ENCODE results near the gene LSAMP.
"Not testable (repeated sequence)": the region's sequence is repeated elsewhere in the genome, so short reads cannot be mapped to it uniquely, and the experiment has no call there.

Gene LSAMP

DNA sequence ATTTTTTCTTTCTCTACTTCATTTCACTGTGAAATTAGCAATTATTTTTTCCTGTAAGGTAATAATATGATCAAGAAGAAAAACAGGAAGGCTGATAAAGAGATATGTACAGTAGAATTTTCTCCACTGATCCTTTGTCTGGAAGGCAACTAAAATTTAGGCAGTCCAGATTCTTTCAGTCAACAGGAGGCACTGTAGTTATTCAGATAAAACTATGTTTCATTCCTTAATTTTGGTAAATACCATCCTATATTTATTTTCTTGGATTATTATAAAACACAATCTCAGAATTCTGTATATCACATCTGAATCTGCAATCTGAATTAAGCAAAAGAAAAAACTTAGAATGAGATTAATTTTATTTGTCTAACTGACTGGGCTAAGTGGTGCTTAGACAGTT is 343.2 kb downstream of the LSAMP start:
- DNase-seq (ENCODE audit: low spot score), result no peak

DNA sequence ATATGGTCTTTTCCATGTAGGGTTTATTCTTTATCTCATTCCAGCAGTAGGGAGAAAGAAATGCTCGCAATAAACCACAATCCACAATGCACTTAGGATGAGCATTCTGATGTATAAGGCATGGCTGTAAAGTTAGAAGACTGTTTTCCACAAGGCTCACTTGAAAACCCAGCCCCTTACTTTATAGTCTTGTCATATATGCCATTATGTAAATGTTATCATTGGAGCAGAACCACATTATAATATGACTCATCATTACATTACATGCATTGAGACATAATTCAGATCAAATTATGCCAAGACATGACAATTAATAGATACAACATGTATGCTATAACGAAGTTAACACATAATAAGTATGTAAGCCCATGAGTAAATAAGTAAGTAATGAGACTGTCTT is 348.1 kb downstream of the LSAMP start:
- DNase-seq (ENCODE audit: low spot score), result no peak

DNA sequence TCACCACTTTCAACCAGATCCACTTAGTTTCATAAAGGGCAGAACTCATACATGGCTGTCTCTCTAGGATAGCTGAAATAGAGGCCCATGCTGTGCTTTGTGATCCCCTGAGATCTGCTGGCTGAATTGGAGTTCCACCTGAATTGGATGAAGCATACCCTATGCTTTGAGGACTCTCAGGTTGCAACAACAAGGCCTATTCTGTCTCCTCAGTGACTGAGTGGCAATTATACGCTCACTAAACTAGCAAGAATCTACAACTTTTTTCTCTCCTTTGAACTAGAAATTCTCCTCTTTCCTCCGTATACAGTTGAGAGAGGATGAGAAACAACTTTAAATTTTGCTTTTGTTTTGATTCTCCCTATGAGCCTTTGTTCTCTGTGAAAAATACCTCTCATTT is 348.7 kb downstream of the LSAMP start:
- no peak for DNase-seq (ENCODE audit: low spot score)

DNA sequence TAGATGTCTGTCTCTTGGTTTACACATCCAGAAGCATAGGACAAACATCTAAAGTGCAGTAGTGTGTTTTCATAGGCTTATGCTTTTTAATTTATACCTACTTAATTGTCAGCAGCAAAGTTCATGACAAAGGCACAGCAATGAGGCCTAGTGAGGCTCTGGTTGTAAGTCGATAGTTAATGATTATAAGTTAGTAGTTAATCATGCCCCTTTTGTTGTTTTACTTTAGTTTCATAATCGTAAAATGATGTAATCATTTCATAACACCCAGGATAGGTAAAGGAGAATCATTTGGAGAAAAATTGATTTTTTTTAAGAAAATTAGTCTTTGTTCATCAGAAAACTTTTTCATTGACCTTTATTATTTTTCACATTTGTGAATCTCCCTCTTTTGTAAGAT is 351.9 kb downstream of the LSAMP start:
- no peak for DNase-seq (ENCODE audit: low spot score)

DNA sequence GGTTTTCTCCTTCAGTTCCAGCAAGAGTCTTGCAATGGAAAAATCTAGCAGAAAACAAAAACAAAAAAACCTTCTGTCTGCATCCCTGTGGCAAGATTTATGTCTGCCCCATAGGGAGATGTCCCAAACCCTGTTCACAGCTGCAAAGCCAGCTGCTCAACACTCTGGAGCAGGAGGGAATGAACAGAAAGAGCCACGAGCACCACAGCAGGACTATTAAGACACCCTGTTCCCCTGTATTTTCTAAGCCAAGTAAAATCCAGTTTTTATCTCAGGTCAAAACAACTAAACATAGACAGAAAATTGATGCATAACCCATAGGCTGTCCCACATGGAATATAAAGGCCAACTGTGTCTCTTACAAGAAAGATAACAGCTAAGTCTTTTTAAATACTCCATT is 357.9 kb downstream of the LSAMP start:
- no peak for DNase-seq (ENCODE audit: low spot score)

DNA sequence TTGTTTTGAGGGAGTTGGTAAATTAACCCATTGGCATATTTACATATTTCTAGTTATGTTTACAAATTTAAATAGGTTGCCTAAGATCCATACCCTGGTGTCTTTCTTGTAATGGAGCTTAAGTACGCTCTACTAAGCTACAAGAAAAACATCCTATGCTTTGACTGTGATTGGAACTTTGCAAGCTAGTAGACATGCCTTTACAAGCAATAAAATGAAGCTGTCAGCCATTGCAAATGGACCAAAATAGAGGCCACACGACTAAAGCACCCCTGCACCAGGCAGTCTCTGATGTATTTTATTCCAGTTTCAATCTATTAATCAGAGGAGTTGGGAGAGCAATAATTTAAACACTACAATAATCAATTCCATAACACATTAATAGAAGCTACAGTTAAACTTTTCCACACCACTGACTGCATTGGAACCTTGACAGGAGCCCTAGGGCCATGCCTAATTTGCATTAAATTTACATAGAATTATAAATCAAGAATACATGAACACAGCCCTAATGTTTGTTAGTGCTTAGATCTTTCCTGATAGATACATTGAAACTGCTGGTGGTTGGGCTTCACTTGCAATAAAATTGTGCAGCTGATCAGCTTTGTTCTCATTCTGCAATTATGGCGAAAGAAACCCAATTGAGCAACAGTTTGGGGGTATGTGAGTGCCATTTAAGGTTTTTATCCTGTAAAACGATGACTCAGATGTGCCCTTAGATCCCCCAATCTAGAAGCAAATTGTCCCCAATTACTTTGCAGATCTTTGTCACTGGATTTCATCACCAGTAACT is 360.1 kb downstream of the LSAMP start:
- DNase-seq (ENCODE audit: low spot score), result no peak

DNA sequence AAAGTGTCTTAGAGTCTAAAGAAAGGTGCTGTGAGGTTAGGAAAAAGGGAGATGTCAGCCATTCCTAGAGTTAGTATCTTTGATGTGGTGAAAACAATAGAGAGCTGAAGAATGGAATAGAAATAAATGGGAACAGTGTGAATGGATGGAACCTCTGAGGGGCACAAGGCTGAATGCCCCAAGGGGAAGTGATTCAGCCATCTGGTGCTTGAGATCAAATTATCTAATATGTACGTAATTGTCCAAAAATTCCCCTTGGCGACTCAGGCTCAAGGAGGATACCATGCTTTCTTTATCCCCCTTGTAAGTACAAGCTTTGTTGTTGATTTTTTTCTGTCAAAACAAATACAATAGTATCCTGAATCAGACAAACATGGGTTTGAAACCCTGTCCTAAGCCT is 361.6 kb downstream of the LSAMP start:
- no peak for DNase-seq (ENCODE audit: low spot score)

DNA sequence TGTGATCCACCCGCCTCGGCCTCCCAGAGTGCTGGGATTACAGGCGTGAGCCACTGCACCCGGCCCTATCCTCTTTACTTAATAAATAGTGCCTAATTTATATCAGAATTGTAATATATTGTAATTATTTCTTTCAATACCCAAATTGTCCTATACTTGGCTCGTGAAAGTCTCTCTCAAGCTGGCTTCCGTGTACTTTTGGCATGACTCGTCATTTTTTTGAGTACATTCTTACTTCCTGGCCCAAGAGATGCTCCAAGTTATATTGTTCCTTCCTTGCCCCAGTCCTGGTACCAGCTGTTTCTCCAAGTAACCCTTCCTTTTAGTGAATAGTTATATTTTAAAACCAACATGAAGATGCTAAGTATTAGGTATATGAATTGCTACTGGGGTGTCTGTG is 366.7 kb downstream of the LSAMP start:
- DNase-seq (ENCODE audit: low spot score), result no peak

DNA sequence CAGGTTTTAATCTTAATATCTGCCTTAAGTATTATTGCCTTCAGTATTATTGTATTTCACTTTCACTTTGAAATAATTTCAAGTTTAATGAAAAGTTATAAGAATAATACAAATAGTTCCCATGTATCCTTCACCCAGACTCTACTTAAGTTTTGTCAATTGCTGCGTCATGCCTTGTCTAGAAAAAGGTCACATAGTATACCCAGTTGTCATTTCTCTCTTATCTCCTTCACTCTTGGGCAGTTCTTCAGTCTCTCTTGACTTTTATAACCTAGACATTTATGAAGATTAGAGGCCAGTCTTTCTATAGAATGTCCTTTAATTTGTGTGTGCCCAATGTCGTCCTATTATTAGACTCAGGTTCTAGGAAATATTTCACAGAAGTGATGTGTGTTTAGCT is 367.7 kb downstream of the LSAMP start:
- DNase-seq (ENCODE audit: low spot score), result no peak

DNA sequence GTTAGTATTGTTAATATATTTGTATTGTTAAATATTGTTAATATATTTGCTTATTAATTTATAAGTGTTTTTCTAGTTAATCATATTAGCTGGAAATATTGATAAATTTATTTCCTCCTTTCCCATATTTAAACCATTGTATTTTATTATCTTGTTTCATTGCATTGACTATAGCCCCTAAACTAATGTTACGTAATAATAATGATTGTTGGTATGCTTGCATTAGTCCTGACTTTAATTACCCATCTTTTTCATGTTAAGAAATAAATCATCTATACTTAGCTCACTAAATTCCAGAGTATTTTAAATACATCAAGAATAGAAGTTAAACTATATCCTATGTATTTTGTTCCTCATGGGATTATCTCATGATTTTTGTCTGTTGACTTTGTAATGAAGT is 368.2 kb downstream of the LSAMP start:
- DNase-seq (ENCODE audit: low spot score), result no peak

DNA sequence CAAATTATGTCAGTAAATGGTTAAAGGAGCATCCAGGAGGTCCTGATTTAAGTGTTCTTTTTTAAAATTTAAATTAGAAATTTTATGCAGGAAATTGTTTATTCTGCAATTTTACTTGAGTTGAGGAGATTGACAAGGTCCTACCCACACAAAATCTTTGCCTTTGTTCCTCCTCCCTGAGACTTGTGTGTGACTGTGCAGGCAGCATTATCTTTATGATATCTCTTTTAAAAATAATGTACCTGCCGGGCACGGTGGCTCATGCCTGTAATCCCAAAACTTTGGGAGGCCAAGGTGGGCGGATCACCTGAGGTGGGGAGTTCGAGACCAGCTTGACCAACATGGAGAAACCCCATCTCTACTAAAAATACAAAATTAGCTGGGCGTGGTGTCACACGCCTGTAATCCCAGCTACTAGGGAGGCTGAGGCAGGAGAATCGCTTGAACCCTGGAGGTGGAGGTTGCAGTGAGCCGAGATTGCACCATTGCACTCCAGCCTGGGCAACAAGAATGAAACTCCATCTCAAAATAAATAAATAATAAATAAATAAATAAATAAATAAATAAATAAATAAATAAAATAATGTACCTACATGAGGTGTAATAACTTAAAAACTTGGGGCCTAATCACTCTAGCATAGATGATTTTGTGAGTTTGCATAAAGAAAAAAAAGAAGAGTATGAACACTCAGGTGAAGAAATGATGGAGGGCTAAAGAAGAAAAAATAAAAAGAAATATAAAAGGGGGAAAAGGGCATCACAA is 374.6 kb downstream of the LSAMP start:
- DNase-seq (ENCODE audit: low spot score), result not testable (repeated sequence)

DNA sequence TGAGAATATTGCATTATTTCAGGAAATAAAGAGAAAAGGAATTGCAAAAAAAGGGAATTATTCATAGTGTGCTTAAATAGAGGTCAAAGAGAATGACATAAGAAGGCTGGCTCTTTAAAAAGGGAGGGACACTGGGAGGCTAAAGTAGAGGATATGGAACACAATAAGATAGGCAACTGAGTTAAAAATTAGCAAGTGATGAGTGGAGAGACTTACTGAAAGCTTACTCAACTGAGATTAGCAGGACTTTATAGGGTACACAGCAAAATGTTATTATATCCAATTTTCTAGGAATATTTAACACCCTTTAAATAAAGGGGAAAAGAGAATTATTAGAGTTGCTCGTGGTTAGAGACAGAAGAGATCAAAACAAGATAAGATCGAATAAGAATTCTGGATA is 375.2 kb downstream of the LSAMP start:
- DNase-seq (ENCODE audit: low spot score), result no peak

DNA sequence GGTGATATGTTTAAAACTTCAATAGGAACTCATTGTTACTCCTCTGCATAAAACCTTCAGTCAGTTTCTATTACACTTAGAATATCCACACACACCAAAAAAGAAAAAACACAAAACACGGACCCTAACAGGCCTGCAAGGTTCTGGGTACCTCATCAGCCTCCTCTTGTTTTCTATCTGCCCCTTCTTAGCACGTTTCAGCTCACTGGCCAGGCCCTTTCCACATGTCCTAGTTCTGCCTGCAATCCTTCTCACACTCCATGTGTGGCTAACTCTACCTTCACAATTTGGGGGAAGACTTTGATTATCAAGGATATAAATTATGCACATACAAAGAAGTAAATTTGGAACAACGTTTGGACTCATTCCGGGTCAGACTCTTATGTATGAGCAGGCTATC is 376.3 kb downstream of the LSAMP start:
- no peak for DNase-seq (ENCODE audit: low spot score)

DNA sequence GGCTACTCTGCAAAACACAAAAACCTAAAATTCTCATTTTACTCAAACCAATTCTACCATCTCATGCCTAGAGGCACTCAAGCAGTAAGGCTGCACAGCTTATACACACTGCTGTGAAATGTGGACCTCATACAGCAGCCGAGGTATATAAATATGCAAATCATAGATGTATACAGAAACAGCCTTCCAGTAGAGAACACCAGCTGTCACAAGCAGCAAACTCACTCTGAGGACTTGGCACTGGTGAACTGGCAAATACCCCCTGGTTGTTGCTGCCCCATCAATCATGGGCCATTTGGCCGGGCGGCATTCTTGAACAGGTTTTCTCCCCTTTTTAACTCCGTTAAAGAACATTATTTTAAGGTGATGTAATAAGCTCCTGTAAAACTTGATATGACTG is 378.0 kb downstream of the LSAMP start:
- no peak for DNase-seq (ENCODE audit: low spot score)

DNA sequence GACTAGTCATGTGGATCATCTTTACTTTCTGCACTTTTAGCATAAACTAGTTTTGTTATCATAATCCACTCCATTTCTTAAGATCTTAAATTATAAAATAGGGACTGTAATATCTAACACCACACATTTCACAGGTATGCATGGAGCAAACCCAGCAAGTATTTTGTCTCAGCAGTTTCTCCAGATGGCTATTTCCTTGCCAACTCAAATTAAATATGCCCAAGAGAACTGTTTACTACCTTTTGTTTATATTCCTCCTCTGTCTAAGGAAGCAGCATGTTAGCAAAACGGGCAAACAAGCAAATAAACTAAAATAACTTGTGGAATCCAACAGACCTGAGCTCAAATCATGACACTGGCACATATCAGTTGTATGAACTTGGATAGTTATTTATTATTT is 379.8 kb downstream of the LSAMP start:
- no peak for DNase-seq (ENCODE audit: low spot score)

DNA sequence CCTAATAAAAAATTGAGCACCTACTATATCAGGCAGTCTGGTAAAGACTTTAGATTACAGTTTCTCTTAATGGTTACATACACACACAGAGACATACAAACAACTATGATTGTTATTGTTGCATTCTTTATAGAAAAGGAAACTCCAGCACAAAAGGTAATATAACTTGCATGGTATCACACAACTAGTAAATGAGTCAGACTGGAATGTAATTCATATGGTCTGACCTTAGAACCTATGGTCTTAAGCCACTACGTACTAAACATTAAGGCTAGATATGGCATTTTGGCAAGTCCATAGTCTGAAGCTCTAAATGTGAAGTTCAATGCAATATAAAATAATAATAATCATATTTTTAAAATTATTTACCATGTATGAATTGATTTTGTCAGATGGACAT is 380.6 kb downstream of the LSAMP start:
- no peak for DNase-seq (ENCODE audit: low spot score)

DNA sequence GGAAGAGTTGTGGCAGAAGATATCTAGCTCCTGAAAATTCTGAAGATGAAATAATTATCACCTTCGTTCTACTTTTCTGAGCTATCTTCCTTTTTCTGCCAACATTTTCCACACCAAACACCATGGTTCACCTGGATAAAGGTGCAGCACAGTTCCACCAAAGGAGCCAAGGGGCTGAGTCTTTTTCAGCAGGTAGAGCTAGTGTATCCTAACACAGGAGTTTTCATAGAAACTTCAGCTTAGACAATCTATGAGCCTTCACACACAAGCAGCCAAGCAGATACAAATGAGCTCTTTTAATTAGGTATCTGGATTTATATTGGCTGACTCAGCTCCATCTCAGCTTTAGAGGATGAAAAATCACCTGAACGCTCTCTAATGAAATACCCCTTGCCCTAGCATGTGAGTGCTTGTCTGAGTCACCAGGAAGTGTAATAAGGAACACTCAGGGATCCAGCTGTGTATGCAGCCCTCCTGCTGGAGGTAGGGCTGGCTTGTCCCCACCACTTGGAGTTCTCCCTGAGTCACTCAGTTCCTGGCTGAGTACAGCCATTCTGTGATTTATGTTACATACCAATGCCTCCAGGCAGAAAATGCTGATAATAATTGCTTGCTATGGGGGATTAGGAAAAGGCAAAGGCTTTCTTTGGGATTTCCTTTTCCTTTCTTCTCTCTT is 385.7 kb downstream of the LSAMP start:
- DNase-seq (ENCODE audit: low spot score), result no peak

DNA sequence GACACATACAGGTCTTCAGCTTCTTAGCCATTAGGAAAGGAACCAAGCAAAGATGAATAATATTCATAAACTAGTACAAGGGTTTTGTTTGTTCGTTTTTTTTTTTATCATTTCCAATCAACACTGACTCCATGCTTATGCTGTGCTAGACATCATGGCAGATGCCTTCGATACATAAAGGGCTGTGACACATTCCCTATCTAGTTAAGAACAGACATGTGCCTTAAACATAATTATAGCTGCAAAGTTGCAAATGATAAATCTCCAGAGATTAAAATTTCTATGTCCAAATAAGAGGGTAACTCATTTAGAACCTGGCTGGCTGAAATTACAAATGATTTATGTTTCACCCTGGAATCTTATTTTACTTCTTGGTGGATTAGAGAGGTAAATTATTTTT is 386.4 kb downstream of the LSAMP start:
- no peak for DNase-seq (ENCODE audit: low spot score)

DNA sequence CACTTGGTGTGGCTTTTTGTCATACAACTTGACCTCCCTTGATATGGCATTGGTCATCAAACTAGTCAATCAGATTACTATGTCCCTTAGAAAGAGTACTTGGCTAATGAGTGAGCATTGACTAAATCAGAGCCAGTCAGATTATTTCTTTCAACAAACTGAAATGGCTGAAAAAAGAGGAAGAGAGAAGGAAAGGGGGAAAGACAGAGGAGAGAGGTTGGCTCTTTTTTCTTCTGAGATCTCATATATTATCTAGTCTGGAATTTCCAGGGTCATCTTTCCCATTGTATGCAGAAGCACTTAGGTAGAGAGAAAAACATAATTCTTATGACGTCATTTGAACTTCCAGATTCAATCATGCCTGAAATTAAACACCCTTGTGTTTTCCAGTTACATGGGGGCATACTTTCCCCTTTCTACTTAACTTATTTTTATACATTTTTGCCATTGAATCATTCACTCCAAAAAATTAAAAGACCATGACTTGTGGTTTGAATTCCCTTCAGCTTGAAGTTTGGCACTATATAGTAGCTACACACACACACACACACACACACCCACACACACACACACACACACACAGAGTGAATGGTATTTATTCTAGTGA is 387.8 kb downstream of the LSAMP start:
- DNase-seq (ENCODE audit: low spot score), result no peak

DNA sequence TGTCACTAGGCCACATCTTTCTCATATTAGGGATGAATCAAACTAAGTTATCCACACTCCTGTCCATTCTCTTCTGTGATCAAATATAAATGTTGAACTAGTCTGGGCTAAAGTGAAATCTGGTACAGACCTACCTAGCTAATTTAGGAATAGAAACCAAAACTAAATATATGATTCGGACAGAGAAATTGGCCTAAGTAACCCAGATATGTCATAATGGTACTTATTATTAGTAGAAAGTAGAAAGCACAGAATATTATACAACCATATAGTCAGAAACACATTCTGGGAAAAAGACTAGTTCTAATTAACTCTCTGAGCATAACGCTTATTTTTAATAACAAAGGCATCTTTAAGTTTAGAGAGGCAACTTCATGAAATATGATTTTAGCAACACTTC is 389.0 kb downstream of the LSAMP start:
- no peak for DNase-seq (ENCODE audit: low spot score)

DNA sequence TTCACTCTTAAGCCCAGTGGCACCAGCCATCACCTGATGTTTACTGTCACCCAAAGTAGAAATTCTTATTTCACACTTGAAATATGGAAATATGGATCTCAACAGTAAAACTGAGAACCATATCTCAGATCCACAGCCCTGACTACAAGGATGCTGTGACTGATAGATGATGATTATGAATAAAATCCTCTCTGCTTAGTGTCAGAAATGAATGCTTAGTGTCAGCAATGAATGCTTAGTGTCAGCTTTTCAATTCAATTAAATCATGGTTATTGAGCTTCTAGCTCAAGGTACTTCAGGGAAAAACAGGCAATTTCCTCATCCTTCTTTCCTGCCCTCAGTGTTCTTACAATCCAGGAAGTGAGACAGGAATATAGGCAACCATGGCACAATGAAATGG is 392.3 kb downstream of the LSAMP start:
- DNase-seq (ENCODE audit: low spot score), result no peak

DNA sequence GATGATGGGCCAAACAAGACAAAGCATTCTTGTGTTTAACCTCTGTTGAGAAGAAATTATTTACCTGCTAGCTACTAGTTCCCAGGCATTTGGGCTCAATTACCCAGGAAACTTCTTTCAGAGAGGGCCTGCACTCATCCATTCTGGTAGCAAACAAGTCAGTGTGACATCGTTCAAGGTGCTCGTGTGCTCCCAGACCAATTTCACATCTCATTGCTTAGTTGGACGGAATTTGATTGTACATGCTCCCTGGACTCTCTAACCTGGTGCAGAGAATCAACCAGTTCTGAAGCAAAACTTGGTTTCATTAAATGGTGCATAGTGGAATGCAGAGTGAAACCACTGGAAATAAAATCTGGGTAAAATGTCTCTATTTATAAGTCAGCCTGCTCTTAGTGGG is 392.7 kb downstream of the LSAMP start:
- DNase-seq (ENCODE audit: low spot score), result no peak

DNA sequence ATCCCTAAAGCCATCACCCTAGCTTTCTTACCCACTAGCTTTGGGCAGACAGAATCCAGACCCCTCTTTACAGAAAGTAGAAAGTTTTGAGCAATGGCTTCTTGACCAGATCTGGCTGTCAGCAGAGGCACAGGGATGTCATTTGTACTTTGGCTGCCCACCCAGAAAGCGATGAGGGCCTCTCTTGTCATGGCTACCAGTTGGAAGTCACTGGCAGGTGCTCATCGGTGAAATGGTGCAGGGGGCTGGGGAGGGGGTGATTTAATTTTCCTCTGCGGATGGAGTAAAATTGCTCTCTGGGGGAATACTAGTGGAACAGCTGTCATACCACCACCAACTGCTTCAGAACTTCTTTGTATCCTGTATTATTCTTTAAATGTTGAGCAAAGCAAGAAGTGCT is 393.7 kb downstream of the LSAMP start:
- no peak for DNase-seq (ENCODE audit: low spot score)

Data from left forelimb (tissue), 1 donor.